HT1080 (cell line): ENCODE results near the gene HOXD3. TPM values are rescaled to one million over a fixed set of nuclear protein-coding genes. Genes with fewer than 3 reads are reported as not detected.

Experiments
- DNase-seq: peaks from one replicate; pipeline ENCODE4 v3.0.0-alpha.2; 2015; ENCODE audit warnings: low read depth
- total RNA-seq: library from RNA; depleted of rRNA; stranded (reverse); fragments of >200 nt; shearing (Covaris generic); gene quantifications from 2 replicates; pipeline ENCODE4 v1.2.3, GENCODE V29; 2014

The HOXD3 gene
- total RNA-seq, 1 experiment from 2014 or later = not detected

- DNase-seq = no peak
Measured at GRCh38 chr2:176121190-176122051, 35.7 kb upstream of the HOXD3 start.

DNA sequence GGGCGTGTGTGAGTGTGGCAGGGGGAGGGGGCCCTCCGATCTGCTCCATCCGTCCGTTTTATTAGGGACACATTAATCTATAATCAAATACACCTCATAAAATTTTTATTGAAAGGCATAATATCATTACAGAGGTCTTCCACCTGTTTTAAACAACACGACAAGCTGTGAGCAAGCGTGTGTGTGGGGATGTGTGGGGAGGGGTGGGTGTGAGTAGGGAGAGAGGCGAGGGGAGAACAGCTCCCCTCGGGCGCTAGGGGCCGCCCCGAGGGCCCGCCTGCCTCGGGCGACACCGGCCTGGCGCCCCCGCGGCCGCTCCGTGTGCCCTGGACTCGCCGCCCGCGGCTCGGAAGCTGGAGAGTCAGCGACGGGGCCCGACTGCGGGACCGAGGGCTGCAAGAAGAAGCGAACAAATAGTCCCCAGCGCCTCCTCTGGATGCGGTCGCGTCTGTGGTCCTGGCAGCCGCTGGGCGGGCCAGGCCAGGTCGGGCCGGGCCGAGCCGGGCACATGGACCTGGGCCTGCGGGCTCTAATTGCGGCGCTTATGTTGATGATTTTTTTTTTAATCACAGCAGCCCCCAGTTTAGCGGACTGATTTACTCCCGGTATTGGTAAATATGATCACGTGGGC is 34.9 kb upstream of the HOXD3 start:
- DNase-seq = no peak

DNA sequence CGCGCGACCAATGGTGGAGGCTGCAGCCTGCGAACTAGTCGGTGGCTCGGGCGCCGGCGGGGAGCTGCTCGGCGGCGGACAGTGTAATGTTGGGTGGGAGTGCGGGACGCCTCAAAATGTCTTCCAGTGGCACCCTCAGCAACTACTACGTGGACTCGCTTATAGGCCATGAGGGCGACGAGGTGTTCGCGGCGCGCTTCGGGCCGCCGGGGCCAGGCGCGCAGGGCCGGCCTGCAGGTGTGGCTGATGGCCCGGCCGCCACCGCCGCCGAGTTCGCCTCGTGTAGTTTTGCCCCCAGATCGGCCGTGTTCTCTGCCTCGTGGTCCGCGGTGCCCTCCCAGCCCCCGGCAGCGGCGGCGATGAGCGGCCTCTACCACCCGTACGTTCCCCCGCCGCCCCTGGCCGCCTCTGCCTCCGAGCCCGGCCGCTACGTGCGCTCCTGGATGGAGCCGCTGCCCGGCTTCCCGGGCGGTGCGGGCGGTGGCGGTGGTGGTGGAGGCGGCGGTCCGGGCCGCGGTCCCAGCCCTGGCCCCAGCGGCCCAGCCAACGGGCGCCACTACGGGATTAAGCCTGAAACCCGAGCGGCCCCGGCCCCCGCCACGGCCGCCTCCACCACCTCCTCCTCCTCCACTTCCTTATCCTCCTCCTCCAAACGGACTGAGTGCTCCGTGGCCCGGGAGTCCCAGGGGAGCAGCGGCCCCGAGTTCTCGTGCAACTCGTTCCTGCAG is 34.3 kb upstream of the HOXD3 start, which contains the start of gene HOXD9:
Gene HOXD9 (plus strand): TSS at position 37 of the 728 bp plus-strand sequence. CDS start 50 bp downstream, at position 87.
- DNase-seq = no peak

DNA sequence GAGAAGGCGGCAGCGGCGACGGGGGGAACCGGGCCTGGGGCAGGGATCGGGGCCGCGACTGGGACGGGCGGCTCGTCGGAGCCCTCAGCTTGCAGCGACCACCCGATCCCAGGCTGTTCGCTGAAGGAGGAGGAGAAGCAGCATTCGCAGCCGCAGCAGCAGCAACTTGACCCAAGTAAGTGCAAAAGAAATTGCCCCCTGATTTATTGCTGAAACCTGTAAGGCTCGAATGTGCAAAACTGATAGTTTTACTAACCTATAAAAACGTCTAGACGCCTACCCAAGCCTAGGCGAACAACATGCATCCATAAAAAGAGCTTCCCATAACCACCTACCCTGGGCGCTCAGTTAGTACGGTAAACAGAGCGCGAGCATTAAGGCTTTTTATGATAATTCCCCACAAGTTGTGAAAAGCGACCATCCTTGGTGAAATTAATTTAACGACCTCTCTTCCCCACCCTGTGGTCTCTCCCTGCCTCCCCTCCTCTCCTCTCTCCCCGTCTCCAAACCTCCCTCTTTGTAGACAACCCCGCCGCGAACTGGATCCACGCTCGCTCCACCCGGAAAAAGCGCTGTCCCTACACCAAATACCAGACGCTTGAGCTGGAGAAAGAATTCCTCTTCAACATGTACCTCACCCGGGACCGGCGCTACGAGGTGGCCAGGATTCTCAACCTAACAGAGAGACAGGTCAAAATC is 33.5 kb upstream of the HOXD3 start:
- DNase-seq = no peak

- DNase-seq = no peak
Measured at GRCh38 chr2:176124110-176124946, 32.8 kb upstream of the HOXD3 start.

DNA sequence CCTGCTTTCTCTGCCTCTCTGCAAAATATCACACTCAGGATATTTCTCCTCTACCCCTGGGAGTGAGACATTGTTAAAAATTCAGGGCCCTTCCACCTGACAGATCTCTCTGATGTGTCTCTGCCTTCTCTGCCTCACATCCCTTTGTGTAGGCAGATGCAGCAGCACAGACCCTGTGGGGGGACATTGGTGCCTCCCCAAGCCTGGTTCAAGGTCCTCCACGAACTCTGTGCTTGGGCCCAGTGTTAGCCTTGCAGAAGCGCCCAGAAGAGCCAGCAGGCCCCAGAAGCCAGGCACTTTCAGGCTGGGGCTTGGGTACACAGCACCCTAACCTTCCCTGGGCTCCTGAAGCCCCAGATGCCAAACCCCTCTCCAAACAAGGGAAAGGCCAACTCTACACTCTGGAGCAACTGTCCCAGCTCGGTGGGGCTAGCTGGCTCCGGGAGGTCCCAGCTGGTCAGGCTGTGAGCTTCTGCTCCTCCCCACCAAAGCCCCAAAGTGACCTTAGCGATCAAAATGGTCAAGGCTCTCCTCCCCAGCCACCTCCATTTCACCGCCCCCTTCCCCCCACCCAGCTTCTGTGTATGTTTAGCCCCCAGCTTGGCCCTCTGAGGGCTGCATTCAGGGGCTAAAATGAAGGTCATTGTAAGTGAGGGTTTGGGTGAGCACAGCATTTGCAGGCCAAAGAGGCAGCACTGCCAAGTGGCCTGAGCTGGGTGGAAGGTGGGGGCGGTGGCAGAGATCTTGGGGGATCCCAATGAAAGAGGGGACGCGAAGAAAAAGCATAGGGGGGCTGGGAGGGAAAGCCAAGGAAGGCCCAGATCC is 31.9 kb upstream of the HOXD3 start:
- no peak for DNase-seq

DNA sequence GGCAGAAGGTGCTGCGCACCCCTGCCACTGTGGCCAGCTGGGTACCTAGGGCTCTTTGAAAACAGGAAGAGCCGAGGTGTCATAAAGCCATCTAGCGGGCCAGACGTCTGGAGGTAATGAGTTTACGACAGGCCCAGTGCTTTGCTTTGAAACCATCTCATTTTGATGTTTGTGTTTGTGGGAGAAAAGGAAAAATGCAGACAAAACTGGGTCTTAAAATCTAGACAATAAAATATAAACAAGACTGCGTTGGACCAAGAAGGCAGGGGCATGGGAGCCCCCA is 31.4 kb upstream of the HOXD3 start:
- DNase-seq = no peak

DNA sequence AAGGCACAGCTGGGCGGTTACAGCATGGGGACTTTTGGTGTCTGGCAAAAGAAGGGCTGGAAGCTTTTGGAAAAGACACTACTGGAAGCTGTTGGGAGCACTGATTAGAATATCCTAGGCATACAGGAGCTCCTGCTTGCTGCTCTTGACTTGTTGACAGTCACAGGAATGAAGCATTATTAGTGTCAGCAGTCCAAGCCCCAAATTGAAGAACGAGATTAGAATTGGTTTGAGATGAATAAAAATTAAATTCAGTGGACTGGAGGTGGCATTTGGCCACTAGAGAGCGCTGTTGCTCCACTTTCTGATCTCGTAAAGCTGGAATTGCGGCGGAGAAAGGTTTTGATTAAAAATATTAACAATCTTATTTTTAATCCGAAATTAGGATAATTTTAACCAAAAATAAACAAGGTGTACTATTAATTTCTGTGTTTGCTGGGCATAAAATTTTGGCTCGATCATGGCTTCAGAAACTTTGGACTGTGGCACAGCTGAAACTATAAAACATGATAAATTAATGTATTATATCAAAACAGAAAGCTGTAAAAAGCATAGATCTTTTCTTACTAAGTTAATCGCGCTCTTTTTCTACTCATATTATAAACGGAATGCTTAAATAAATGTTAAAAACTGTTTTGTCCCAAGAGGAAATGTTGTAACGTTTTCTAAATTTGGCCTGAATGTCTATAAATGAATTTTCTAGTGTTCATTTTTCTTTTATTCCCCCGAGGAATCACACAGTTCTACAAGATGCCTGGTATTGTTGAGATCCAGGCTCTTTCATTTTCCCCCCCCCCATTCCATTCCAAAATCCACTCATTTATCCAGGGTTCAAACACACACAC is 30.0 kb upstream of the HOXD3 start:
- peak; percentile 37 for DNase-seq

GRCh38 chr2:176127774-176128072 is 29.4 kb upstream of the HOXD3 start:
- no peak for DNase-seq

DNA sequence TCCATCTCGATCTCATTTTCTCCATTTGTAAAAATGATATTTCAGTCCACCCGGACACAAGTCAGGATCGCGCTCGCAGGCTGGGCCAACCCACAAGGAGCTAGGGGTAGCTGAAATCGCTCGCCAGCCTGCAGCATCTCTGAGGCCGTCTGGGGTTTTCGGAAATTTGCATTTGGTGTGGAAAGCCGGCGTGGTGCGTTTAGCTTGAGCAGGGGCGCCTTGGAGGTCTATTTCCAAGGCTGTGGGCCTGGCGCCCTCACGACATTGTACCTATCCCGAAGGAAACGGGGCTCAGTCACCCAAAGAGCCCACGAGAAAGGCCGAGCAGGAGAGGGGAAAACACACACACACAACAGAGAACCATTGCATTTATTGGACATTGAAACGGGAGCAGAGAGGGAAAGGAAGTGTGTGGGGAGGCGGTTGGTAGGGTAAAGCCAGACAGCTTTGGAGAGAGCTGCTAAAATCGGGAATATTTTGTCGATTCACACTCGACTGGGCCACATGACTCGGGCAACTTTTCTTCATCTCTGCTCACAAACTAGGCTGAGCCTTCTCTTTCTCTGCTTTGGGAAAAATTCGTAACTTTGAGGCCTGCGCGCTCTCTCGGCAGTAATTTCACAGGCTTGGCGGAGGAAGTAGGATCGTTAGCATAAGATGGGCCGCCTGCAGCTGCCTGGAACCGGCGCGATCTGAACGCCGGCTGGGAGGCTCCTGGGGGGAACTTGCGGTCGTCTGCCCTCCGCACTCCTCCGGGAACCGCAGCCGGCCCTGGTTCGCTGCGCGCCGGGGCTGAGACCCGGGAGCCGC is 28.7 kb upstream of the HOXD3 start:
- no peak for DNase-seq

DNA sequence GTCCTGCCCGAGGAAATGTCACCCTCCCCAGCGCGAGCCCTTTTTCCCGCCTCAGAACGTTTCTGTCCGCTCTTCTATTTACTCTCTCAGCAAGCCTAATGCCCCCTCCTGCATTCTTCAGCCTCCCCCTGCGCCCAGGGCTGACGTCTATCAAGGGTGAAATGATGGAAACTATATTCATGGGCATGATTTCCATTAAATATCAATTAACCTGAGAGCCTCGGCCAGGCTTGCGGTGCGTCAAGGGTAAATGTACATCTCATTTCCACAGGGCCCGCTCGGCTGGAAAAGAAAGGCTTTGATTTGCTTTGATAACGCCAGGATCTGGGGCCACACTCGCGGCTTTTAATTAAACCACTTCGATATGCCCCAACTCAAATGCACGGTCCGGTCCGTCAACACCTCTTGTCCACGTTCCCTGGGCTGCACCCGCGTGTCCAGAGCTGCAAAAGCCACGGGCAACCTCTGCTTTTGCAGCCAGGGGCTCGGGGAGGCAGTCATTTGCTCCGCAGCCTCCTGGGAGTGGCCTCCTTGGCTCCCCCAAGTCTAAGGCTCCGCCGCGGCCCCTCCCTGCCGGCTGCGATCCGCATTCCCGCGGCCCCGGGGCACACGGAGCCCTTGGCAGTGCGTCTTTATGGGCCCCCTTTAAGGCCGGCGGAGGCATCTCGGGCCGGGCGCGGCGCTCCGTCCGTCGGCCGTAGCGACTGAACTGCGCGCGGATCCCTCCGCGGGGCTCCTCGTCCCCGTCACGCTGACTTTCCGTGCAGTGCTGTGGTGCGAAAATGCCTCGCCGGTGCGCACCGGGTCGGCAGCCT is 27.9 kb upstream of the HOXD3 start, which contains the start of gene HOXD8:
Gene HOXD8 (plus strand): TSS at position 724 of the 815 bp plus-strand sequence. CDS start 662 bp downstream, outside the sequence.
- DNase-seq = peak; percentile 61

DNA sequence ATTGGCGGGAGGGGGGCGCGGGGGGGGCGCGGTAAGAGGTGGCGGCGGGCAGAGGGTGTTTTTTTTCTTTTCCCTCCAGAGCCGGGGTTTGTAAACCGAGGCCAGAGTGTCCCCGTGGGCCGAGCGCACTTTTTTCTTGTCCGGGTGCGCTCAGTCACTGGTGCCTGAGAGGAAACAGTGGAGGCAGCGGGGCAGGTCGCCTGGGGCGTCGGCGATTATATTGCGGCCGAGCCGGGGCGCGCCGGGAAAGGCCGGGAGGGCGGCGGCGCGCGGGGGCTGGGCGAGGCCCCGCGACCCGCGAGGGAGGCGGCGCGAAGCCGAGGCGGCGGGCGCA is 27.3 kb upstream of the HOXD3 start:
- no peak for DNase-seq

DNA sequence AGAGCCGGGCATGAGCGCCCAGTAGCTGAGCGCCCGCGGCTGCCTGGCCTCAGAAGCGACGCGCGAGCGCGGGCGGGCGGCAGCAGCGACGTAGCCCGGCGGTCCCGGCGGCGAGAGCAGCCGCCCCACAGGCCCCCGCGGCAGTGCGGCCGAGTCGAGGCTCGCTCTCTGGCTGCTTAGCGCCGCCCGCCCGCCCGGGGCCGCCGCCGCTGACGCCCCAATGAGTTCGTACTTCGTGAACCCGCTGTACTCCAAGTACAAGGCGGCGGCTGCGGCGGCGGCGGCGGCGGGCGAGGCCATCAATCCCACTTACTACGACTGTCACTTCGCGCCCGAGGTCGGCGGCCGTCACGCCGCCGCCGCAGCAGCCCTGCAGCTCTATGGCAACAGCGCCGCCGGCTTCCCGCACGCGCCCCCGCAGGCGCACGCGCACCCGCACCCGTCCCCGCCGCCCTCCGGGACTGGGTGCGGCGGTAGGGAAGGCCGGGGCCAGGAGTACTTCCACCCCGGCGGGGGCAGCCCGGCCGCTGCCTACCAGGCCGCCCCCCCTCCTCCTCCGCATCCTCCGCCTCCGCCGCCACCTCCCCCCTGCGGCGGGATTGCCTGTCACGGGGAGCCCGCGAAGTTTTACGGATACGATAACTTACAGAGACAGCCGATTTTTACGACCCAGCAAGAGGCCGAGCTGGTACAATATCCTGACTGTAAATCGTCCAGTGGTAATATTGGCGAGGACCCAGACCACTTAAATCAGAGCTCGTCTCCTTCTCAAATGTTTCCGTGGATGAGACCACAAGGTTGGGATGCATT is 26.8 kb upstream of the HOXD3 start:
- peak; percentile 42 for DNase-seq

GRCh38 chr2:176130957-176131847 is 25.9 kb upstream of the HOXD3 start:
- DNase-seq = no peak

- no peak for DNase-seq
Measured at GRCh38 chr2:176131848-176132158, 25.3 kb upstream of the HOXD3 start.
